ENCODE measurements around the gene MVP.
"Not testable (repeated sequence)": the region's sequence is repeated elsewhere in the genome, so short reads cannot be mapped to it uniquely, and the experiment has no call there.

Gene MVP

DNA sequence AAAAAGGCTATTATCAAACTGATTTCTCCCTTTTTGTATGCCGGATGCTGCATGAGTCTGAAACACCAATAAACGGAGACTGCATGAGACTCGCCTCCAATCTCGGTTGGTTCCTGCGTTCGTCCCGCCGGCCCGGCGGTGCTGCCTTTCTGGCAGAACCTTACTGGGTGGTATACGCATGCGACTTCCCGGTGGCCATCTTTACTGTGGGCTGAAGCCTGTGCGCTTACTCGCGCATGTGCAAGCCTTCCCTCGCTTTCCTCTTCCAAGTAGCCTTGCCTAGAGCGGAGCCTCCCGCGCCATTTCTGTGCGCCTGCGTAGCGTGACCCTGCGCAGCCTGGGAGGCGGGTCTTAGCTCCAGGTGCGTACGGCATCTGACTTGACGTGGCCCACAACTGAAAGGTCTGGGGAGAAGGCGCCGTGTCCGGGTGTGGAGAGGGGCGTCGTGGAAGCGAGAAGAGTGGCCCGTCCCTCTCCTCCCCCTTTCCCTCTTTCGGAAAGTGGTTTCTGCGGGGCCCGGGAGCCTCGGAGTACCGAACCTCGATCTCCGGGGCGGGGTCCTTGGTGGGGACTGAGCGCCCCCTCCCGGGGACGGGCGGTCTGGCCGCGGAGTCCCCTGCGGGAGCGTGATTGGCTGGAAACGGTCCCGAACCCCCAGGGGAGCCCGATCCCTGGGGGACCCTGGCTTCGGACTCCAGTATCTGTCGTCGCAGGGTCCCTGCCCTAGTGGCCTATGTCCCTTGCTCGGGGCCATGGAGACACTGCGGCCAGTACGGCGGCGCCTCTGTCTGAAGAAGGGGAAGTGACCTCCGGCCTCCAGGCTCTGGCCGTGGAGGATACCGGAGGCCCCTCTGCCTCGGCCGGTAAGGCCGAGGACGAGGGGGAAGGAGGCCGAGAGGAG, 4.2 kb upstream of the MVP start, which contains the start of gene PAGR1:
Gene PAGR1 (plus strand): TSS at position 360 of the 901 bp plus-strand sequence. CDS start 374 bp downstream, at position 734.
- peak; percentile 97 for DNase-seq (ENCODE audit: low spot score)

DNA sequence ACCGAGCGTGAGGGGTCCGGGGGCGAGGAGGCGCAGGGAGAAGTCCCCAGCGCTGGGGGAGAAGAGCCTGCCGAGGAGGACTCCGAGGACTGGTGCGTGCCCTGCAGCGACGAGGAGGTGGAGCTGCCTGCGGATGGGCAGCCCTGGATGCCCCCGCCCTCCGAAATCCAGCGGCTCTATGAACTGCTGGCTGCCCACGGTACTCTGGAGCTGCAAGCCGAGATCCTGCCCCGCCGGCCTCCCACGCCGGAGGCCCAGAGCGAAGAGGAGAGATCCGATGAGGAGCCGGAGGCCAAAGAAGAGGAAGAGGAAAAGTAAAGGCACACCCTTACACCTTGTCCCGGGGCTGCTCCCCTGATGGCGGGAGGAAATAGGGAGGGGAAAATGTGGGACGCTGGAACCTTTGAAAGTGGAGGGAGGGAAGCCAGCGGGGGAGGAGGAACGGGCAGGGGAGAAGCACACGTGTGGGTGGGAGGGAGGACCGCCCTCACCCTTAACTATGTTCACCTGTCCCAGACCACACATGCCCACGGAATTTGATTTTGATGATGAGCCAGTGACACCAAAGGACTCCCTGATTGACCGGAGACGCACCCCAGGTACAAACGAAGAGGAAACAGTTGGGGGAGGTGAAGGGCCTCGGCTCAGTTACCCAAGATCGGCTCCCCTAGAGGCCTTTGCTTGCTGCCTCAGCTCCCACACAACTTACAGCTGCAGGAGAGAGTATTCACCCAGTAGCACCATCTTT, 3.4 kb upstream of the MVP start:
- DNase-seq (ENCODE audit: low spot score) = no peak

DNA sequence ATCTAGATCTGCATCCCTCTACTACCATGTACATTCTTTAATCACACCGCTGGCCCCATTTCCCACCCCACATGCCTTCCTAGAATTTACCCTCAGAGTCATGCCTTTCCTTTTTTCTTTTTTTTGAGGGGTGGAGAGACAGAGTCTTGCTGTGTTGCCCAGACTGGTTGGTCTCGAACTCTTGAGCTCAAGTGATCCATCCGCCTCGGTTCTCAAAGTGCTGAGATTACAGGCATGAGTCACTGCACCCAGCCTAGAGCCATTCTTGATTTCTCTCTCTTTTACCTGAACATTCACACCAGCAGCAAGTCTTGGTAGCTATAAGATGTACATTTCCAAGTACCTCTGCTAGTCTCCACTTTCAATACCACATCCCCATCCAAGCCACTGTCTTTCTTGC, 2.2 kb upstream of the MVP start:
- no peak for DNase-seq (ENCODE audit: low spot score)

DNA sequence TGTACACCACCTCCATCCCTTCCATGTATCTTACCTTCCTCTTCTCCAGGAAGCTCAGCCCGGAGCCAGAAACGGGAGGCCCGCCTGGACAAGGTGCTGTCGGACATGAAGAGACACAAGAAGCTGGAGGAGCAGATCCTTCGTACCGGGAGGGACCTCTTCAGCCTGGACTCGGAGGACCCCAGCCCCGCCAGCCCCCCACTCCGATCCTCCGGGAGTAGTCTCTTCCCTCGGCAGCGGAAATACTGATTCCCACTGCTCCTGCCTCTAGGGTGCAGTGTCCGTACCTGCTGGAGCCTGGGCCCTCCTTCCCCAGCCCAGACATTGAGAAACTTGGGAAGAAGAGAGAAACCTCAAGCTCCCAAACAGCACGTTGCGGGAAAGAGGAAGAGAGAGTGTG, 756 bp upstream of the MVP start:
- no peak for DNase-seq (ENCODE audit: low spot score)

DNA sequence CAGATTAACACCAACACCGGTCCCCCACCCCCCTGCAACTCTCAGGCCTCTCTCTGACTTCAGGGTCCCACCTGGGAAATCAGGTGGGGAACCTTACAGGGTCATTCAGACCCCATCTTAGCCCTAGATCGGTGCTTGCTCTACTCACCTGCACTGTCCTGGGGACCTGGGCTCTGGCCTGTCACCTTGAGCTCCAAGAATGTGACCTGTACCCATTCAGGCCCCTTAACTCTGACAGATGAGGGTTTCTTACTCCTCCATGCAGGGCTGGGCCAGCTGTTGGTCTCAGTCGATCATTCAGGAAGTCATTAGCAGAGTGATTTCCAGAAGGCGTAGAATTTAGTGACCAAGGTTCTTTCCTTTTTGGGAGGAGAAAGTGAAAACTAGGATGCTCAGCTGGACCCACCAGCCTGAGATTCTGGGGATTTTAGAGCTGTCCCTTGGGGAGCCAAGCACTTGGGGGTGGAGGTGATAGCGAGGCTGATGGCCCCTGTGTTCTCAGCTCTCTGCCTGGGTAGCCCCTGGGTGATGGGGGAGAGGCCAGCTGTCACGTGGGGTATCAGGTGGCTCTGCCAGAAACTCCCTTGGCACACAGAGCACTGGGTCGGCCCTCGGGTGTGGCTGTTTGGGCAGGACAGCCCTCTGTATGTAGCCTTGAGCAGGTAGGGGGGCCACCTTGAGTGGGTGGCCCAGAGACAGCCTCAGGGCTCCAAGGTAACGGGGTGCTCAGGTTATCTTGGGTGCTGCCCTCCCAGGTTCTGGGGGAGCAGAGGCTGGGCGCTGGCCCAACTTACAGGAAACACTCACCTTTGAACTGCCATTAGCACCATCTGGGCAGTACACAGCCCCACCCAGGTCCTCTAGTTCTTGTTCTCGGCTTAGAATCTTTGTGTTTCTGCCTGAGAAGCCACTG, 724 bp downstream of the MVP start:
- peak; percentile 49 for DNase-seq (ENCODE audit: low spot score)

DNA sequence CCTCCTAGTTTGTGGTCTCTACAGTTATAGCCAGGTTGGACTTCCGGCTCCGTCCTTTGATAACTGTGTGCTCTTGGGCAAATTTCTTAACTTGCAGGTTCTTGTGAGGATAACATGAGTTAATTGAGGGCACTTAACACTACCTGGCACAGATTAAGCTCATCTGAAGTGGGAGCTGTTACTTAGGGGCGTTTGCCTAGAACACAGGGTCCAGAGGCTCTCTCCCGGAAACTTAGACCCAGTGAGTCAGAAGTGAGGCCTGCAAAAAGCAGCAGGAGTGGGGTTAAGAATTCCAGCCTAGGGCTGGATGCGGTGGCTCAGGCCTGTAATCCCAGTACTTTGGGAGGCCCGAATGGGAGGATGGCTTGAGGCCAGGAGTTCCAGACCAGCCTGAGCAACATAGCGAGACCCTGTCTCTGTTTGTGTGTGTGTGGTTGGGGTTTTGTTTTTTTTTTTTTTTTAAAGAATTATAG, 1.4 kb downstream of the MVP start:
- DNase-seq (ENCODE audit: low spot score) = no peak

- no peak for DNase-seq (ENCODE audit: low spot score)
Measured at GRCh38 chr16:29824589-29825144, 4.4 kb downstream of the MVP start.

GRCh38 chr16:29825145-29826044, 5.1 kb downstream of the MVP start:
- DNase-seq (ENCODE audit: low spot score) = no peak

- no peak for DNase-seq (ENCODE audit: low spot score)
Measured at GRCh38 chr16:29826342-29826695, 6.1 kb downstream of the MVP start.

GRCh38 chr16:29830774-29831173, 10.5 kb downstream of the MVP start:
- DNase-seq (ENCODE audit: low spot score) = no peak

DNA sequence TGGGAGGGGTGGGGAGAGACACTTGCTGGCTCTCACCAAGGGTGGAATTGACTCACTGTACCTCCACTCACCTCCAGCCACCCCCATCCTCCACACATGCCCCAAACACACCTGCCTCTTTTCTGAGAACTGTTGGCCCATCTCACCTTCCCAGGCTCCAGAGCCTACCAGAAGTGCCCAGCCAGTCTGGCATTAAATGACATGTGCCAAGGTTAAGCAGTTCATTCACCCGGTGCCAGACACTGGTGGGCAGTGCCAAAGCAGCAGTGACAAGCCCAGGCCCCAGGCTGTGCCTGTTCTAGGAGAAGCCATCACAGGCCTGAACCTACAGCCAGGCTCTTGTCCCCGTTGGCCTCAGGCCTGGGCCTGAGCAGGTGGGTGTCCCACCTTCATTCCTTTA, 11.2 kb downstream of the MVP start:
- DNase-seq (ENCODE audit: low spot score) = no peak

GRCh38 chr16:29833219-29833618, 13.0 kb downstream of the MVP start:
- not testable (repeated sequence) for DNase-seq (ENCODE audit: low spot score)

GRCh38 chr16:29834079-29834478, 13.8 kb downstream of the MVP start:
- DNase-seq (ENCODE audit: low spot score) = no peak

DNA sequence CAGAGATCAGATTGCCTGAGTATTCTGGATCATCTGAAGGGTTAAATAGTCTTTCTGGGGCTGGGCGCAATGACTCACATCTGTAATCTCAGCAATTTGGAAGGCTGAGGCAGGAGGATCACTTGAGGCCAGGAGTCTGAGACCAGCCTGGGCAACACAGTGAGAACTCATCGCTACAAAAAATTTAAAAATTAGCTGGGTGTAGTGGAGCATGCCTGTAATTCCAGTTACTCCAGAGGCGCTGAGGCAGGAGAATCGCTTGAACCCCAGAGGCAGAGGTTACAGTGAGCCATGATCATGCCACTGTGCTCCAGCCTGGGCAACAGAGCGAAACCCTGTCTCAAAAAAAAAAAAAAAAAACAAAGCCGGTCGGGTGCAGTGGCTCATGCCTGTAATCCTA, 15.7 kb downstream of the MVP start:
- DNase-seq (ENCODE audit: low spot score) = no peak

GRCh38 chr16:29836623-29837022, 16.4 kb downstream of the MVP start:
- no peak for DNase-seq (ENCODE audit: low spot score)

DNA sequence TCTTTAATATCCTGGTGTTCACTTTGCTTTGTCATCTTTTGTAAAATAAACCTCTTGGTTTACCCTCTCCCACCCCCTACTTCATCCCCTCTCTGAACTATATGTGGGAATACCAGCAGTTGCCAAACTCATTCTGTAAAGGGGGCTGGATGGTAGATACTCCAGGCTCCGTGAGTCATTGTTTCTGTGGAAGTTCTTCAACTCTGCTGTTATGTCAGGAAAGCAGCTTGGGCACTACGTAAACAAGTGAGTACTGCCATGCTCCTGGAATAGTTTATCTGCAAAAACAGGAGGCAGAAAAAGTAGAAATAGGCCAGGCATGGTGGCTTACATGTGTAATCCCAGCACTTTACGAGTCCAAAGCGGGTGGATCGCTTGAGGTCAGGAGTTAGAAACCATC, 17.6 kb downstream of the MVP start:
- no peak for DNase-seq (ENCODE audit: low spot score)

GRCh38 chr16:29839822-29840221, 19.6 kb downstream of the MVP start:
- DNase-seq (ENCODE audit: low spot score) = no peak

DNA sequence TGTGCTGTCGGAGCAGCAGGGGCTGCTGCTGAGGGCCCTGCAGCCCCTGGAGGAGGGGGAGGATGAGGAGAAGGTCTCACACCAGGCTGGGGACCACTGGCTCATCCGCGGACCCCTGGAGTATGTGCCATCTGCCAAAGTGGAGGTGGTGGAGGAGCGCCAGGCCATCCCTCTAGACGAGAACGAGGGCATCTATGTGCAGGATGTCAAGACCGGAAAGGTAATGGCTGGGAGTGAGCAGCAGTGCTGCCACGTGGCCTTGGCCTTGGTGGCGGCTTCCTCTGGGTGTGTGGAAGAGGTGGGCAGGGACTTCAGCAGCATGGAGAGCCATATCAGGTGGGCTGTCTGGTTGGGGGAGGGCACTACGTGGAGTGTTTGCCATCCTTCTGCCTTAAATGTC, 20.0 kb downstream of the MVP start:
- DNase-seq (ENCODE audit: low spot score) = no peak

DNA sequence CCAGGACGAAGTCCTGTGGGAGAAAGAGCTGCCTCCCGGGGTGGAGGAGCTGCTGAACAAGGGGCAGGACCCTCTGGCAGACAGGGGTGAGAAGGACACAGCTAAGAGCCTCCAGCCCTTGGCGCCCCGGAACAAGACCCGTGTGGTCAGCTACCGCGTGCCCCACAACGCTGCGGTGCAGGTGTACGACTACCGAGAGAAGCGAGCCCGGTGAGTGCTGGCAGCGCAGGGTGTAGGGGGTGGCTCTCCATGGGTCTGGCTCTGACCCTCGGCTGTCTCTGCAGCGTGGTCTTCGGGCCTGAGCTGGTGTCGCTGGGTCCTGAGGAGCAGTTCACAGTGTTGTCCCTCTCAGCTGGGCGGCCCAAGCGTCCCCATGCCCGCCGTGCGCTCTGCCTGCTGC, 21.4 kb downstream of the MVP start:
- DNase-seq (ENCODE audit: low spot score) = no peak

GRCh38 chr16:29842732-29843346, 22.6 kb downstream of the MVP start:
- no peak for DNase-seq (ENCODE audit: low spot score)

All from hematopoietic multipotent progenitor cell treated with erythropoietin and hydrocortisone succinate and interleukin-3 and kit ligand, for 17 days (in vitro differentiated cells).